HG03039 (cell line): ENCODE data around the gene ADAMTS2.
"Not testable (repeated sequence)": the region's sequence is repeated elsewhere in the genome, so short reads cannot be mapped to it uniquely, and the experiment has no call there.

ENCODE experiments used
- ATAC-seq: cut with Tn5 transposase; IDR thresholded peaks from one replicate; pipeline ENCODE4 v1.9.1; 2021; ENCODE audit warnings: mild to moderate bottlenecking, moderate library complexity; ENCODE audit not compliant: unreplicated experiment

ADAMTS2 gene

DNA sequence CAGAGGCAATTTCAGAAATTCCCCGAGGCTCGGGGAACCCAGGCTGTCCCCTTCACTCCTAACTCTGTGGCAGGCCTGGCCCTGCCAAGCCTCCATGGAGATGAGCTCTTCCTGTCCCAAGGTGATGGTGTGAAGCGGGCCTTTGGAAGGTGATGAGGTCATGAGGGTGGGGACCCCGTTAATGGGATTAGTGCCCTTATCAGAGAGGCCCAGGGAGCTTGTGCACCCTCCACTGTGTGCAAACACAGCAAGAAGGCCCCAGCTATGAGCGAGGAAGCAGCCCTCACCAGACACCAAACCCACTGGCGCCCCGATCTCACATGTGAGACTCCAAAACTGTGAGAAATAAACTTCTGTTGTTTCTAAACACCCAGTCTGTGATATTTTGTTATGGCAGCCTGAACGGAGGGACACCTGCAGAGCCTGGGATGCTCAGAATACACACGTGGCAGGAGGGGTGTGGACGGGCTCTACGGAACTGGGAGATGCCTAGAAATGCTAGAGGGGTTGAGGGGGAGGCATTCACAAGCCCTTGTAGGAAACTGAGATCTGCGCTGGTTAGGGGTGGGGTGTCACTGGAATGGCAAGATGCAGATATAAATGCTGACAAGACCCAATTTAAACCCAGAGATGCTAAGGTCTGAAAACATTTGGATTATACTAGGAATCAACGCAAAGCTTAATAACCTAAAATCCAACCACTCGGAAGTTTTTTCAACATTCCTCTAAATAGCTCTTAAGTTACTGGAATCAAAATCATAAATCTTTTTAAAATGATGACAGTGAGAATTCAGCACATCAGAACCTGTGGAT is 46.9 kb downstream of the ADAMTS2 start:
- no peak for ATAC-seq

DNA sequence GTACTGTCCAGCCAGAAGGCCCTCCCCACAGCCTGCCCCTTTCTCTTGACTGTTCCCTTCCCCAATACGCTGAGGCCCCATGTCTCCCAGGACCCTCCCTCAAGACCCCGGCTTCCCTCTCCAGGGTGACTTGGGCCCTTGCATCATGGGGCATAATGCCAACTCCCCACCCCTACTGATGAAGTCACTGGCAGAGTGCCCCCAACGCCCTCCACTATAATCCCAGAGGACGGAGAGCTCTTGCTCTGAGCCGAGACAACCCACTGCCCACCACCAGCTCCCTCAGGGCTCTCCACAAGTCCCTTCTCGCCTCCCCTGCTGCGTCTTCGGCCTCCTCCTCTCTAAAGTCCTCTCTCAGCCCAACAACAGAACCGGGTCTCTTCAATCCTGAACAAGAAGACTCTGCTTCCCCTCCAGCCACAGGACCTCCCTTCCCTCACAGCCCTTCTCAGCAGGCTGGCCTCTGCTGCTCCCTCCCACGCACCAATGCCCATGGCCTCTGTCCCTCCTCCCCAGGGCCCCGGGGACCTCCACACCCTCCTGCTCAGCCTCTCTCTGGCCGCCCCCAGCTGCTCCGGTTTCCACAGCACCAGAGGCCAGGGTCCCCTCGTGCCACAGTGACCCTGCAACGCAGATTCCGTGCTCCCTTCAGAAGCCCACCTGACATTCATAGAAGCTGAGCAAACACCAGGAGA is 47.6 kb downstream of the ADAMTS2 start:
- ATAC-seq = no peak

DNA sequence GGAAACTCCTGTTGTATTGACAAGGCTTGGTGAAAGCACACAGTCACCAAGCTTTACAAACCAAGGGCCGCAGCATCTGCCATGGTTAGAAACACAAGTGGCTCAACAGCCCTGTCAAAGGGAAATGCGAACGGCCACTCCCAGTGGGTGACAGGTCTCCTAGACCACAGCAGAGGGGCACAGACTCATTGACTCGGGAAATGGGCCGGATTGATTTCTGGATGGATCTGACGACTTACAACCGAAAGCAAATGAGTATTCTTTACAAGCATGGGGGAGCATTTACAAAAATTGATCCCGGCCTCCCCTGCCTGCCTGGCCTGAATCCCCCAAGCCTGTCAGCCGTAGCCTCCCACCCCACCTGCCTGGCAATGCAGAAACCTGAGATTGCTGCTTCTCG is 48.2 kb downstream of the ADAMTS2 start:
- ATAC-seq = no peak

DNA sequence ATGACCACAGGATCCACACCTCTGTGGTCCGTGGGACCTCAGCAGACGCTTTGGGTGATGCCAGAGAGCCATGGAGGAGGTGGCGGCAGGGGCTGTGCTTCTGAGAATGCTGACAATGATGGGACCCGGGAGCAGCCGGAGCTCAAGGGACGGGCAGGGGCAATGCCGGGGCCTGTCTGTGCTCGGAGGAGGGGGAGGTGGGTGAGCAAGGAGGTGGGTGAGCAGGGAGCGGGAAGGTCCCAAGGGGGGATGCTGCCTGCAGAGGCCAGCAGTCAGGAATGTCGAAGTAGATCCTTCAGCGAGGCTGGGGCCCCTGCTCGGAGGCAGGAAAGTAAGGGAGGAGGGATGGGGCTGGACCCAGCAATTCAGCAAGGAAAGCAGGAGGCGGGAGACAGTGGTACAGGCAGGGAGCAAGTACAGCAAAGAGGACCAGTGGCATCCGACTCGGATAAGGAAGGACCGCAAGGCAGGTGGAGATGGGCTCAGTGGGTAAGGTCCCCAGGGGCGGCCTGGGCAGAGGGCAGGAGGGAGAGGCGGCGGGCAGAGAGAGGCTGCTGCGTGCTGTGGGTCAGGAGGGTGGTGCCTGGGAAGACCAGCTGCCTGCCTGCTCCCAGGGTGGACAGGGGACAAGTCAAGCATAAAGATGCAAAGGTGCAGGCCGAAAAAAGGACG is 49.0 kb downstream of the ADAMTS2 start:
- no peak for ATAC-seq

DNA sequence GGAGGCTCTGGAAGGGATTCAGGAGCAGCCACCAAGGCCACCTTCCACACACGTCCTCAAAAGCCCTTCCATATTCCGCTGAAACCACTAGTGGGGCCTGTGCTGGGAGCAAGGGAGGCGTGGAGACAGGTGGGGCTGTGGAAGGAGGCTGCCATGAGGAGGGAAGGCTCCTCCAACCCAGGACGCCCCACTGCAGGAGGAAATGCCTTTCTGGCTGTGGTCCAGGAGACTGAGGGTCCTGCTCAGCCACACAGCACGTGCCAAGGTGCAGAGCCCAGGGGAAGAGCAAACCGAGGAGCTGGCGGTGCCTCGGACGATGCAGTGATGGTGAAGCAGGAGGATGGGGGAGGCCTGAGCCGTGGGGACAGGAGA is 49.5 kb downstream of the ADAMTS2 start:
- no peak for ATAC-seq

DNA sequence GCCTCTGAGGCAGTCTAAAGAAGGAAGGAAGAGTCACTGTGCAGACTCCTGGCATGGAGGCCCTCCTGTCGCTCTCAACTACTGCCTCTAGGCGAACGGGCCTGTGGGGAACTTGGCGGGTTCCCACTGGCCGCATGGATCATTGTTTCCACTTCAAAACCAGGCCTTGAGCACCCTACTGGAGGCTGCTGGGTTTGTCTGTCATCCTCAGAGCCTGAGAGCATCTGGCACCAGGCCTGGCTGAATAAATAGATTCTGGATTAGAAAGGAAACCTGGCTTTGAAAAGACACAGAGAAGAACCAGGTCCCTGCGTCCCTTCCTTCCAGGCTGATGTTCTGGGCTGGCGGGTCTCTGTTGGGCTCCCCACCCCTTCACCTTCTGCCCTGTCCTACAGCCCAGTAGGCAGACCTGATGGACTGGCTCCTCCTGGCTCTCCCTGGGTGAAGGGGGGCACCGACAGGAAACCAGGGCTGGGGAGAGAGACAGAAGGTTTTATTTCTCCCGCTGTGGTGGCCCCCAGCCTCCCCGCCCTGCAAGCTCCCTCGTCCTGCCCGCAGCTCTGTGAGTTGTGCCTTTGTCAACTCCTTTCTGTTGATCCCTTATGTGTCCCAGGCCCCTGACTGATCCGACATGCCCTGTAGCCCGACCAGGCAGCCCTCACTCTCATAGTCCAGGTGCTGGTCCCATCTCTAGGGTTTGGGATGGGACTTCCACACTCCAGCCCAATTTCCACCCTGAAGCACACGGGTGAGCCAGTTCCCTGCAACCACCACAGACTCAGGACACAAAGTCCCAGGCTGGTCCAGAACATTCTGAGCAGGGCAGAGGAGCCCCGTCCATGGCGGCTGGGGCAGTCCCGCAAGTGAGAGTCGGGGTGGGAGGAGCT is 50.1 kb downstream of the ADAMTS2 start:
- no peak for ATAC-seq

DNA sequence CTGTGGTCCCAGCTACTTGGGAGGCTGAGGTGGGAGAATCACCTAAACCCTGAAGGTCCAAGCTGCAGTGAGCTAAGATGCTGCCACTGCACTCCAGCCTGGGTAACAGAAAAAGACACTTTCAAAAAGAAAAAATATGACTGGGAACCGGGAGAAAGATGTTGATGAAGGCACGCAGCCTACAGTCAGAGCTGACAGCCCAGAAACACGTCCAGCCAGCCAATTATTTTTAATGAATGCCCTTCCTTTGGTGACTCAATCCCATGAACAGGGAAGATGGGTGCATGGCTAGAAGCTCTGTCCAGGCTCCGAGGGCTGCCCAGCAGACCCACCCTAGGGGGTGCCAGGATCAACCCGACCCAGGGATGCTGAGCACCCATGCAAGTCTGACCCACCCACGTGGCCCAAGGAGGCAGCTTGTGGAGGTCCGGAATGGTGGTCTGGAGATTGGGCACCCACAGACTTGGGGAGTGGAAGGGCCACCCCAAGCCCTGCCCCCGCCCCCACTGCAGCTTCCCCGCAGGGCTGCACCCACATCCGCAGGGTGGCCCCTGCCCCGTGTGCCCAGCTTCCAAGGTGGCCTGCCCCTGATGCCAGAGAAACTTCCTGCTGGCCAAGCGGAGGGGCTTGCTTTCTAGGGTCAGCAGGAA is 51.0 kb downstream of the ADAMTS2 start:
- no peak for ATAC-seq

DNA sequence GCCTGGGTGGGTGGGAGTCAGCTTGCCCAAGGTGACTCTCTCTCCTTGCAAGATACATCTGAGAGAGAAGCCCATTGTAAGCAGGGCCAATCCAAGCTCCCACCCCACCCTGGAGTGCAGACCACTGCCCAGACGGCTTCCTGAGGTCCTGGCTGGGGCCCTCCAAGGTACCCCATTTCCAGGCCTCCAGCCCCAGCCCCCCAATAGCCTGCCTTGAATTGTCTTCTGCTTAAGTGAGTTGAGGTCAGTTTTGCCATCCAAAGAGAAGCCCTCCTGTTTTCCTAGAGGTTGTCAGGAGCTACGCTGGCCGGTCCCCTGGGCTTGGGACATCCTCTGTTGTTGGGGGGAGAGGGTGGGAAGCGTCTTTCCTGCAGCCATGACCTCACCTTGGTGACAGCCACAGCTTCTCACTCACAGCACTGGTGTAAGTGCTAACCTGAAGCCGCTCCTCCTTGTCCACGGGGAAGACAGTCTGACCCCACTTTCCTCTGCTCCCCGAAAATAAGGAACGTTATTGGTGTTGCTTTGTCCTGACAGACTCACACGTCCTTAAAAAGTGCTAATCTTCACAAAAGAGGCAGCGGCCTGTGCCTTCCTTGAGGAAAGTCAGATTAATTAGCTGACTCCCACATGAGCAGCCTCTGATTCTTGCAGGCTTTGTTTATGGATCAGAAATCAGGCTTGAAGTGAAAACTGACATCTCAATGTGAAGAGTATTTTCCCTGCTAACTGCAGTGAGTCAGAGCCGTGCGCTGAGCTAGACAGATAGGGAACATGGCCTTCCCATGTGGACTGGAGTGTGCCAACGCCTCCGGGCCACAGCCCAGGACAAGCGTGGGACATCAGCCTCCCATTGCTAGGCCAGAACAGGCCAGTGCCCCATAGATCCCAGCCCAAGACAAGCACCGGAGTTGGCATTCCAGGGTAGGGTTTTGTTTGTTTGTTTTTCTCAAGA is 52.3 kb downstream of the ADAMTS2 start:
- no peak for ATAC-seq

DNA sequence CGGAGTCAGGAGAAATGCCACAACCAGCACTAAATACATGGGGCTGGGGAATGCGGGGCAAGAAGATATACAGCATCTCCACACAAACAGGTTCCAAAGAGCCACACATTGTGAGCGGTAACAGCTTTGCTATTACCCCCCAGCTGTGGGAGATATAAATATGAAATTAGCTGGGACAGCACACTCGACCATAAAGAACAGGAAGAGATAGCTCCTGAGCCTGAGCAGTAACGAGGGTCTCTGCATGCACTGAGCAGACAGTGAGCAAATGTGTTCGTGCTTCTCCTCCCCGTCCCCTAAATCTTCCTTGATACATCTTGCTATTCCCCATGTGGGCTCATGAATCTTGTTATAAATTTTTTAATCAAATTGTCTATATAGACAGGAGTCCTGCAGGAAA is 53.1 kb downstream of the ADAMTS2 start:
- ATAC-seq = no peak

DNA sequence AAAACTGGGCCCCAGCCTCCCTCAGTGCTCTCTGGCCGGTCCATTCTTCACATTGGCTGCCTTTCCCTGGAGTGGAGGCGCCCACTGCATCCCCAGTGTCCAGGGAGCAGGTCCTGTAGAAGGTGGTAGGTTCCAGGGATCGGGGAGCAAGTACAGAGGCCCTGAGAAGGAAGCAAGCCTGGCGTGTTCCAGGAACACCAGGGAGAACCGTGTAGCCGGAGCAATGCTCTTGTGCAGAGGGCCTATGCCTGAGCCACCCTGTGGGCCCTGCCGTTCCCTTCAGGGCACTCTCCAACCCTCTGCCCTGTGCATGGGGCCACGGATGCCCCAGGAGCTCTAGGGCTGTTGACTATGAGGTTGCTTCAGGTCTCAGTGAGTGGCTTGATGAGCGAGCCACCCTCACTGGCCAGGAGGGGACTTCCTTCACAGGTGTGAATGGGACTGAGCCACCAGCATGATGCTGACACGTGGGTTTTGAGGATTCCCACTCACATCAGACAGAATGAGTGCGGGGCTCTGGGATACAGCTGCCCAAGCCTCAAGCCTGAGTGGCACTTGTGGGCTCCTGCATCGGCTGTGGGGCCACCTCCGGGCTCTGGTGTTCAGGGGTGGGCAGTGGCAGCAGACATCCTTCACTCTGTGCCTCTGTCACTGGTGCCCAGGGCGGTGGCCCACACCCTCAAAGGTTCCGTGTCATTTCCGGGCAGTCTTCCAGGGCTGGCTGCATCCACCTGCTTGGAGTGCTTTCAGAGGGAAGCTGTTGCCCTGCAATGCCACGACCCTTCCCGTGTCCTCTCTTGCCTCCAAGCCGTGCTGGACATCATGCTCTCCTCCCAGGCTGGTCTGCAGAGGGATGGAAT is 54.4 kb downstream of the ADAMTS2 start:
- ATAC-seq = no peak

DNA sequence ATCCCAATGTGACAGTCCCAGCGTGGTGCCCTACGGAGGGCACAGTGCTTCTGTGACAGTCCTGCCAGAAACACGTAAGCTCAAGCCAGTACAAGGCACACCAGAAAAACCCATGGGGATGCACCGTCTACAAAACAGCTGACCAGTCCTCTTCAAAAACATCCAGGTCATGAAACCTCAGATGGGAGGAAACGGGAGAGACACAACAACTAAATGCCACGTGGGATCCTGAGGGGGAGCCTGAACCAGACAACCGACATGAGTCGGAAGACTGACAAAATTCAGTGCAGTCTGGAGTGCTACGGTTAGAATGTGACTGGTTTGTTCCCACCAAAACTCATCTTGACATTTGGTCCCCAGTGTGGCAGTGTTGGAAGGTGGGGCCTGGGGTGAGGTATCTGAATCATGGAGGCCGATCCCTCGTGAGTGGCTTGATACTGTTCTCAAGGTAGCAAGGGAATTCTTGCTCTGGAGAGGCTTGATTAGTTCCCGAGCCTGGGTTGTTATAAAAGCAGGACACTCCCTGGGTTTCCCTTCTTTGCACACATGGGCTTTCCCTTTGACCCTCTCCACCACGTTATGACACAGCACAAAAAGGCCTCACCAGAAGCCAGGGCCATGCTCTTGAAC is 55.4 kb downstream of the ADAMTS2 start:
- ATAC-seq = no peak

DNA sequence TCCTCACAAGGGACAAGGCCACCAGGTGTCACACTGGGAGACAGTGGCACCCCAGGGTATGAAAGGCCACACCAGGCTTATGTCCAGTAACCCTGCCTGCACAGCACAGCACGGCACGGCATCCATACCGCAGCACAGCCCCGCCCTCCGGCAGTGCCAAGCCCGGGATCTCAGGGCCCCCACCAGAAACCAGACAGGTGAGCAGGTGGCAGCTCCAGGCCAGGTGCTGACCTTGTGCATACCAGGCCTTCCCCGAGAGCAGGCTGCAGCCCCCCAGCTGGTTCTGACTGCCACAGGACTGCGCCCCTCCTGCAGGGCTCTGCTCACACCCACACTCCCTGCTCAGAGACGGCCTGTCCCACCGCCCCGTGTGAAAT is 56.5 kb downstream of the ADAMTS2 start:
- ATAC-seq = no peak

DNA sequence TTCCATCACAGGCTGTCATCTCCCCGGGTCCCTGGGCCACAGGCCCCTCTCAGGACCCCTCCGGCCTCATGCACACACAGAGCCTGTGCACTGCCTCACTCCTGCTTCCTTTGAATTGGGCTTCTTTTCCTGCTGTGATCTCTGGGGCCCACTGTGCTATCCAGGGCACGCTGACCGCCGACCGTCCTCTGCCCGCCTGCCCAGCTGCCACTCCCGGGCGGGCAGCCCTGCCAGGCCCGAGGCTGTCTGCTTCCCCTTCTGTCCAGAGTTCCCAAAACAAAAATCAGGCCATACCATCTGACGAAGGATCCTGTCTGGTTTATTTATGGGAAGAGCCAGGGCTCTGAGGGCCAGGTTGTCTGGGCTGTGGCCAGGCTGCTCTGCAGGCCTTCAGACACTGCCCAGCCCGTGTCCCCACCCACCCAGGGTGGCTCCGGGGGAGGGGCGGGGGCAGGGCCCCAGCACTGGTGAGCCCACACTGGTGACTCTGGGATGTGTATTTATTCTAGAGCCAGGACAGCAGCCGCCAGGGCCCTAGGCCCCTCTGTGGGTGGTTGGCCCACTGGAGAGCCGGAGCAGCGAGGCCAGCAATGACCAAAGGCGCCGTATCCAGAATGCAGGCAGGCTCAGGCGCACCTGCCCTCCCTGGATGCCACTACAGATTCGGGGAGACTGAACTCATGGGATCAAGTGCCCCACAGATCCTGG is 57.0 kb downstream of the ADAMTS2 start:
- ATAC-seq = no peak

DNA sequence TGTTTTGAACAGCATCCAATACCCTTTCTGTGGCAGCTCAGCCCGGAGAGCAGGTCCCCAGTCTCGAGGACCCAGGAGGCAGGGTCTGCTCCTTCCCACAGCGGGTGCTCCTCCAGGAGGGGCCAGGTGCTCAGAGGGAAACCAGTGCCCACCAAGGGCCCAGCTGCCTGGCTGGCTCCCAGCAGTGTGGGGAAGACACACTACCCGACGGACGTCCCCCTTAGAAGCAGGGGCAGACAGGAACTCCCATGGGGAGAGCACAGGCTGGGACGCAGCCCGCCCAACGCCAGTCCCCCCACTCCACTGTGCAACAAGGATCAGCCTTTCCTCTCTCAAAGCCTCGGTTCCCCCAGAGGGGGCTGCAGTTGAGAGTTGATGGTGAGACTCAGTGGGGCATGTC is 57.6 kb downstream of the ADAMTS2 start:
- no peak for ATAC-seq

DNA sequence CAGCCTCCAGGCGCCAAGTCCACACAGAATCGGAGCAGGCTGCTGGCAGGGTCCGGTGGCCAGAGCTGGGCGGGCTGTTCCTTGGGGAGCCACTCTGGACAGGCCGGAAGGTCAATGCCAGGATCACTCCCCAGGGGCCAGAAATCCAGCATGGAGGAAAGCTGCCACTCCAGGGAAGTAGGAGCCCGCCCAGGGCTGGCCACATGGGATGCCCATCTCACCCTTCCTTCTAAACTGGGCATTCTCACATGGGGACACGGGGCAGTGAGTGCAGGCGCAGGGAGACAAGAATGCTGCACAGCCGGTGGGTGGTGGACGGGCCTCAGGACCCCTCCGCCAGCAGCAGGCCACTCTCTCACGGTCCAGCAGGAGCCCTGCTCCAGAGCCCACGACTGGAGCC is 58.2 kb downstream of the ADAMTS2 start:
- ATAC-seq = no peak

DNA sequence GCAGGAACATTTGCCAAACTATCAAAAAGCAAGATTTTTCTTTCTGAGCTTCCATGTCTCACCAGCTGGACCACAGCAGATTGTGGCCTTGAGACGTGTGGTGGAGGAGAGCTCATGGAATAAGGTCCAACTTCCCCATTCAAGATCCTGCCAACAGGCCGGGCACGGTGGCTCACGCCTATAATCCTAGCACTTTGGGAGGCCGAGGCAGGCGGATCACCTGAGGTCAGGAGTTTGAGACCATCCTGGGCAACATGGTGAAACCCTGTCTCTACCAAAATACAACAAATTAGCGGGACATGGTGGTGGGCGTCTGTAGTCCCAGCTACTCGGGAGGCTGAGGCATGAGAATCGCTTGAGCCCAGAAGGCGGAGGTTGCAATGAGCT is 59.5 kb downstream of the ADAMTS2 start:
- ATAC-seq = not testable (repeated sequence)
